Mesenchymal stem cell (in vitro differentiated cells and primary cell): ENCODE measurements around the gene NR2F1-AS1.

Source experiments
- DNase-seq: peaks from one replicate; pipeline ENCODE4 v3.0.0-alpha.2; 2013
- H2AFZ ChIP-seq: one replicate; pipeline ENCODE4 v1.6.1; 2013; ENCODE audit warnings: low read depth, mild to moderate bottlenecking, control low read depth, inconsistent platforms, low read length, moderate library complexity
- H2AK5ac ChIP-seq: 2 replicates; pipeline ENCODE4 v1.6.1; 2013; ENCODE audit warnings: low read length, moderate library complexity, mild to moderate bottlenecking, inconsistent platforms; ENCODE audit not compliant: severe bottlenecking
- H2BK120ac ChIP-seq: one replicate; pipeline ENCODE4 v1.6.1; 2013; ENCODE audit warnings: low read depth, mild to moderate bottlenecking, inconsistent platforms, low read length, moderate library complexity
- H2BK12ac ChIP-seq, 2 experiments: one replicate each; pipeline ENCODE4 v1.6.1; 2013; ENCODE audit warnings: inconsistent platforms in 2 of 2, low read length in 2 of 2, mild to moderate bottlenecking in 2 of 2, moderate library complexity in 2 of 2, control low read depth in 1 of 2
- H2BK15ac ChIP-seq: one replicate; pipeline ENCODE4 v1.6.1; 2013; ENCODE audit warnings: mild to moderate bottlenecking, low read depth, inconsistent platforms; ENCODE audit not compliant: poor library complexity, severe bottlenecking
- H2BK5ac ChIP-seq: 2 replicates; pipeline ENCODE4 v1.6.1; 2013; ENCODE audit warnings: low read depth, mild to moderate bottlenecking, low read length, control low read depth, inconsistent platforms; ENCODE audit not compliant: poor library complexity, severe bottlenecking
- H3K14ac ChIP-seq, 2 experiments: one replicate each; pipeline ENCODE4 v1.6.1; 2013; ENCODE audit warnings: inconsistent platforms in 2 of 2, low read length in 2 of 2, control low read depth in 1 of 2, mild to moderate bottlenecking in 1 of 2, moderate library complexity in 1 of 2
- H3K18ac ChIP-seq, 2 experiments: one replicate each; pipeline ENCODE4 v1.6.1; 2013; ENCODE audit warnings: inconsistent platforms in 2 of 2, low read length in 2 of 2, control low read depth in 1 of 2, low read depth in 1 of 2, mild to moderate bottlenecking in 1 of 2
- H3K23ac ChIP-seq, 2 experiments: one replicate each; pipeline ENCODE4 v1.6.1; 2013; ENCODE audit warnings: inconsistent platforms in 2 of 2, low read length in 2 of 2, mild to moderate bottlenecking in 2 of 2, moderate library complexity in 2 of 2, control low read depth in 1 of 2
- H3K27ac ChIP-seq: 2 replicates; pipeline ENCODE4 v1.5.1; 2013; ENCODE audit warnings: mild to moderate bottlenecking, moderate library complexity, low read length, control low read depth, inconsistent platforms; ENCODE audit not compliant: poor library complexity, severe bottlenecking
- H3K27me3 ChIP-seq, 2 experiments: 2 replicates each; pipeline versions ENCODE4 v1.6.1 to v1.7.0; 2013; ENCODE audit warnings: low read length in 2 of 2, mild to moderate bottlenecking in 2 of 2, moderate library complexity in 2 of 2, control low read depth in 1 of 2, inconsistent platforms in 1 of 2; ENCODE audit not compliant: control insufficient read depth in 1 of 2, insufficient read depth in 1 of 2
- H3K36me3 ChIP-seq, 2 experiments: 2 replicates each; pipeline versions ENCODE4 v1.6.1 to v1.7.0; 2013; ENCODE audit warnings: low read length in 2 of 2, control low read depth in 1 of 2, inconsistent platforms in 1 of 2, low read depth in 1 of 2, mild to moderate bottlenecking in 1 of 2; ENCODE audit not compliant: insufficient read depth in 2 of 2, control insufficient read depth in 1 of 2
- H3K4ac ChIP-seq, 2 experiments: one replicate each; pipeline ENCODE4 v1.6.1; 2013; ENCODE audit warnings: inconsistent platforms in 2 of 2, low read length in 2 of 2, mild to moderate bottlenecking in 2 of 2, moderate library complexity in 2 of 2, control low read depth in 1 of 2, low read depth in 1 of 2
- H3K4me1 ChIP-seq: 2 replicates; pipeline ENCODE4 v1.6.1; 2013; ENCODE audit warnings: low read depth, low read length, control low read depth; ENCODE audit not compliant: control insufficient read depth, insufficient read depth
- H3K4me2 ChIP-seq: 2 replicates; pipeline ENCODE4 v1.6.1; 2013; ENCODE audit warnings: low read length, mild to moderate bottlenecking, inconsistent platforms; ENCODE audit not compliant: poor library complexity, severe bottlenecking
- H3K4me3 ChIP-seq, 2 experiments: 2 replicates each; pipeline versions ENCODE4 v1.5.1 to v1.7.0; 2013; ENCODE audit warnings: low read length in 2 of 2, mild to moderate bottlenecking in 2 of 2, control low read depth in 1 of 2, low read depth in 1 of 2; ENCODE audit not compliant: insufficient read depth in 1 of 2
- H3K79me1 ChIP-seq: replicated peaks from 2 replicates; pipeline ENCODE4 v1.6.1; 2013; ENCODE audit warnings: mild to moderate bottlenecking, control low read depth, low read length, inconsistent platforms; ENCODE audit not compliant: poor library complexity, severe bottlenecking
- H3K9ac ChIP-seq: 2 replicates; pipeline ENCODE4 v1.7.0; 2013; ENCODE audit warnings: mild to moderate bottlenecking, low read length, moderate library complexity
- H3K9me3 ChIP-seq: 2 replicates; pipeline ENCODE4 v1.7.0; 2013; ENCODE audit warnings: mild to moderate bottlenecking, low read length; ENCODE audit not compliant: control insufficient read depth
- H4K8ac ChIP-seq: one replicate; pipeline ENCODE4 v1.6.1; 2013; ENCODE audit warnings: inconsistent platforms, mild to moderate bottlenecking, low read length, moderate library complexity
- H4K91ac ChIP-seq: one replicate; pipeline ENCODE4 v1.6.1; 2013; ENCODE audit warnings: mild to moderate bottlenecking, low read length, inconsistent platforms
- WGBS: methylation state at CpG from one replicate; pipeline ENCODE4 v1.1.7; 2013; ENCODE audit warnings: mixed read lengths; 5-methylcytosine and 5-hydroxymethylcytosine counted together

NR2F1-AS1 gene

GRCh38 chr5:93603793-93604643 is 23.0 kb upstream of the NR2F1-AS1 start:
- Histone ChIP-seq H3K4me2 (peak overlapping the region; percentile 82), H3K27me3 (peaks cover 67 to 78% of the 10 kb centered on the region in 2 experiments), H3K14ac (no peak overlapping the region), H2BK120ac (no peak overlapping the region), H3K4ac (no peak overlapping the region), H3K9ac (no peak overlapping the region), H3K4me1 (peaks cover 16% of the 10 kb centered on the region), H2BK12ac (no peak overlapping the region), H3K18ac (no peak overlapping the region), H4K8ac (no peak overlapping the region), H2BK15ac (no peak overlapping the region), H2AFZ (no peak overlapping the region), H3K23ac (peak overlapping the region; percentile 82 to 93), H3K79me1 (no peaks in the 10 kb centered on the region), H2AK5ac (no peak overlapping the region), H3K36me3 (no peaks in the 10 kb centered on the region), H3K27ac (no peak overlapping the region), H3K4me3 (peak overlapping the region; percentile 45 to 54), H4K91ac (peak overlapping the region; percentile 2), H3K9me3 (no peaks in the 10 kb centered on the region), H2BK5ac (no peak overlapping the region)
- peak; percentile 51 for DNase-seq
- WGBS: 7% methylated on average over 47 of the region's 58 CpGs

DNA sequence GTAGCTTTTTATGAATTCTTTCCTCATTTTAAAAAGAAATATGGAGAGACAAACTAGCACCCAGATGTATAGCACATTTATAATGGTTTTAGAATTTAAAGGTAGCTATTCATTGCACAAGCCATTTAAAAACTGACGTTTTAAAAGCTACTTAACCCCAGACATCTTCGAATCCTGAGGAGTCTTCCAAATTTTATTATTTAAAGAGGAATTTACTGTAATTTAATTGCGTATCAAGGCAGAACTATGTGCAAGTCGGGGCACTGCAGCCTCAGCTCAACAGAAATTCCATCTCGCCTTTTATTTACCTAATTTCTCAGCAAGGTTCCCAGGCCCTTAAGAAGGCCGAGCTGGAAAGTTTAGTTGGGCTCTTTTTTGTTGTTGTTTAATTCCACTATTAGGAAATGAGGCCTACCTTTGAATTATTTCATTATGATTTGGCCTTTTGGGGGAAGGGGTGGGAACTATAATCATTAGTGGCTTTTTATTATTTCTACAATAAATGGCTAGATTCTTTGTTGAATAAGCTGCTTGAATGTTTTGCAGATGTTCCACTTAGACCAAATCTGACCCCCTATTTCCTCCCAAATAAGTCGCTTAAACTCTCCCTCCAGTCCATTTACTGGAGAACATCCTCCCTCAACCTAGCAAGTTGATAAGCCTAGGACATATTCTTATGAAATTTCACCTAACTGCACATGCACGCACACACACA is 22.2 kb upstream of the NR2F1-AS1 start:
- H2AK5ac ChIP-seq: no peak overlapping the region
- H3K4me2 ChIP-seq: no peak overlapping the region
- H3K4me3 ChIP-seq: no peak overlapping the region
- no peaks in the 10 kb centered on the region for H3K9me3 ChIP-seq
- H3K23ac ChIP-seq: no peak overlapping the region
- no peak overlapping the region for H4K8ac ChIP-seq
- no peaks in the 10 kb centered on the region for H3K36me3 ChIP-seq
- no peak overlapping the region for H2AFZ ChIP-seq
- H2BK15ac ChIP-seq: no peak overlapping the region
- H3K79me1 ChIP-seq: no peaks in the 10 kb centered on the region
- DNase-seq: no peak
- WGBS: 79% methylated on average over 2 of the region's 8 CpGs
- no peak overlapping the region for H2BK12ac ChIP-seq
- H3K18ac ChIP-seq: no peak overlapping the region
- peaks cover 18% of the 10 kb centered on the region for H3K4me1 ChIP-seq
- H3K9ac ChIP-seq: no peak overlapping the region
- H3K4ac ChIP-seq: no peak overlapping the region
- H4K91ac ChIP-seq: no peak overlapping the region
- peaks cover 70 to 74% of the 10 kb centered on the region in 2 experiments for H3K27me3 ChIP-seq
- no peak overlapping the region for H3K14ac ChIP-seq
- no peak overlapping the region for H2BK120ac ChIP-seq
- no peak overlapping the region for H3K27ac ChIP-seq
- H2BK5ac ChIP-seq: no peak overlapping the region

DNA sequence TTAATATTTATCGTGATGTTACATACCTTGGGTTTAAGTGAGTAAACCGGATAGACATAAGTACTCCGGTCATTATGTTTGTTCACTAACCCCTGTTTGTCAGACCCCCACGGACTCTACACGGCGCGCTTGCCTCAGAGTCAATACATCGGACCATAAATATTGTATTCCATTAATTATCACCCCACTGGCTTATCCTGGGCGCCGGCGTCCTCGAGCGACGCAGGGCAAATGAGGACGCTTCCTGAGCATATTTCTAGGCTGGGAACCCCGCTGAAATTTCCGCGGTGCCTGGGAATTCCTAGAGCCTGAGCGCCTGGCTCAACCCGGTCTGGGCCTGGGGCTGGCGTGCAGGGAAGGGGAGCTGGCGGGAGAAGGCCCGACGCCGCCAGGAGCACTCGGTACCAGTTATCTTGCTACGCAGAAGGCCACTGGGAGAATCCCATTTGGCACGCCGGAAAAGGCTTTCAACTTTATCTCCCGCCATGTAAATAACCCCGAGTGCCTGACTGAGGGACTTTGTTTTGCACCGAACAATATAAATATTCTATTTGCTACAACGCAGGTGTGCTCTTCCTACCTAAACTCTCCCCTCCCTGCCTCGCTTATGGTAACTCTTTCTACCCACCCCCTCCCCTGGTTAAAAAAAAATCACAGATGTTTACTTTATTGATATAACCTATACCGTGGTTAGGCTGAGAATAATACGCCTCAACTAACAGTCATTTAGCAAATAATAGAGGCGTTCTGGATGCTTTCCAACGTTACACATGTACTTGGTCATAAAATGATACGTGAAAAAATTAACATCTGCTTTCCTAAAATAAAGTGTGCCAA is 21.4 kb upstream of the NR2F1-AS1 start:
- H3K4me1 ChIP-seq: peaks cover 17% of the 10 kb centered on the region
- DNase-seq: peak; percentile 49
- H4K91ac ChIP-seq: no peak overlapping the region

More for the DNA sequence above, 21.4 kb upstream of the NR2F1-AS1 start:
- no peak overlapping the region for H2BK5ac ChIP-seq
- H3K18ac ChIP-seq: no peak overlapping the region
- H3K27ac ChIP-seq: peak overlapping the region; percentile 19
- no peak overlapping the region for H2BK120ac ChIP-seq
- H2BK12ac ChIP-seq: no peak overlapping the region
- peak overlapping the region; percentile 17 for H4K8ac ChIP-seq
- peak overlapping the region; percentile 89 for H3K4me2 ChIP-seq
- no peak overlapping the region for H3K4me3 ChIP-seq
- peaks cover 74 to 76% of the 10 kb centered on the region in 2 experiments for H3K27me3 ChIP-seq
- no peaks in the 10 kb centered on the region for H3K79me1 ChIP-seq
- no peak overlapping the region for H2AK5ac ChIP-seq
- H3K14ac ChIP-seq: no peak overlapping the region
- no peak overlapping the region for H3K4ac ChIP-seq
- H3K23ac ChIP-seq: no peak overlapping the region
- no peaks in the 10 kb centered on the region for H3K9me3 ChIP-seq
- H2BK15ac ChIP-seq: no peak overlapping the region
- no peak overlapping the region for H3K9ac ChIP-seq
- no peak overlapping the region for H2AFZ ChIP-seq
- no peaks in the 10 kb centered on the region for H3K36me3 ChIP-seq
- 12% methylated on average over 37 of the region's 39 CpGs for WGBS
